RWPE1 (cell line): Measurements from ENCODE around the gene SOX14.

ENCODE experiments used
- CTCF ChIA-PET: fragments of 350-600 bp; sonication (Branson Sonifier 250); formaldehyde crosslinking; extraction: SDS; loops from one replicate; lab custom pipeline; 2021; lab: Yijun Ruan, JAX
- POLR2A ChIA-PET: fragments of 400-600 bp; formaldehyde crosslinking; extraction: SDS; loops from one replicate; lab custom pipeline; 2020; ENCODE audit warnings: antibody characterized with exemption; ENCODE audit not compliant: low non-redundant PET; lab: Yijun Ruan, JAX
- DNase-seq: peaks from one replicate; pipeline ENCODE4 v3.0.0; 2012; ENCODE audit warnings: low spot score
- H3K27ac ChIP-seq: fragments of 450-650 bp; 2 replicates; pipeline ENCODE4 v1.5.1; 2017
- TF ChIP-seq, protein P1 (sequence below): fragments of 450-650 bp; conservative IDR thresholded peaks from 2 replicates; pipeline ENCODE4 v1.5.1; 2017; ENCODE audit warnings: low read depth, mild to moderate bottlenecking

Gene SOX14

GRCh38 chr3:137770835-137771399 is 6.8 kb downstream of the SOX14 start:
- ChIA-PET CTCF (interaction anchor here (0.6 kb wide), 1 partner anchor 36 kb away, joined by 3 read pairs; no protein-coding TSS in a partner anchor), POLR2A (no interaction called here)
- H3K27ac ChIP-seq = no peak overlapping the region
- DNase-seq = no peak
- TF ChIP-seq, protein P1, sequence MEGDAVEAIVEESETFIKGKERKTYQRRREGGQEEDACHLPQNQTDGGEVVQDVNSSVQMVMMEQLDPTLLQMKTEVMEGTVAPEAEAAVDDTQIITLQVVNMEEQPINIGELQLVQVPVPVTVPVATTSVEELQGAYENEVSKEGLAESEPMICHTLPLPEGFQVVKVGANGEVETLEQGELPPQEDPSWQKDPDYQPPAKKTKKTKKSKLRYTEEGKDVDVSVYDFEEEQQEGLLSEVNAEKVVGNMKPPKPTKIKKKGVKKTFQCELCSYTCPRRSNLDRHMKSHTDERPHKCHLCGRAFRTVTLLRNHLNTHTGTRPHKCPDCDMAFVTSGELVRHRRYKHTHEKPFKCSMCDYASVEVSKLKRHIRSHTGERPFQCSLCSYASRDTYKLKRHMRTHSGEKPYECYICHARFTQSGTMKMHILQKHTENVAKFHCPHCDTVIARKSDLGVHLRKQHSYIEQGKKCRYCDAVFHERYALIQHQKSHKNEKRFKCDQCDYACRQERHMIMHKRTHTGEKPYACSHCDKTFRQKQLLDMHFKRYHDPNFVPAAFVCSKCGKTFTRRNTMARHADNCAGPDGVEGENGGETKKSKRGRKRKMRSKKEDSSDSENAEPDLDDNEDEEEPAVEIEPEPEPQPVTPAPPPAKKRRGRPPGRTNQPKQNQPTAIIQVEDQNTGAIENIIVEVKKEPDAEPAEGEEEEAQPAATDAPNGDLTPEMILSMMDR = no peak

DNA sequence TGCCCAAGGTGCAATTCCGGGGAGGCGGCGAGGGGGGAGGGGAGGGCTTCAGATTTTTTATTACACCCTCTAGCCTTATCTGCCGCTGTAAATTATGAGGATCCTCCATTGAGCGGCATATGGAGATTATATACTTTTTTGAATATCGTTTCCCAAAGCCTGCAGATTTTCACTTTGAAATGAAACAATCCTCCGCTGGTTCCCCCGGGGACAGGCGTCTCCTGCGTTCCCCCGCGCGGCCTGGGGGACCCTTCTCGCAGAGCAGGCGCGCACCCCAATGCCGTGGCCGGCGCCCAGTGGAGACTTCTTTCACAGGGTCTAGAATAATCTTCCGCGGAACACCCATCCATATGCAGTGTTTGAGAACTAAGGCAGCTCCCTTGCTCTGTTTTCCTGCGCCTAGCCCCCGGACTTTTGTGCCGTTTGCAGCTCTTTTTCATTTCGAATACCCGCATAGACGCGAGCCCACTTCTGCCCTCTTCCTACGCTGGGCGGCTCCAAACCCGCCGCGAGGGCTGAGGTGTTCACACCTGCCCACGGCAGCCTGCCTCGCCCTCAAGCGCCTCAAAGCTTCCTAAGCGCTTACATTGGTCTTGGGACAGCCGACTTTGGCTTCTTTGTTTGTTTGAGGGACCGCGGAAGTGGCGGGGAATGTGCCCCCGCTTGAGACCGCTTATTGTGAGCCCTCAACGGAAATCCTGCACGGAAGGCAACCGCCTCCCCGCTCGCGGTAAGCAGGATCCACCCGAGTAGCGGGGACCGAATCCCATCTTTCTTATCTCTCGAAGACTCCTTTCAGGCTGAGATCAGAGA is 7.5 kb downstream of the SOX14 start:
- no peak overlapping the region for H3K27ac ChIP-seq
- no peak for DNase-seq
- ChIA-PET CTCF (interaction anchor here (0.6 kb wide), 1 partner anchor 37 kb away, joined by 3 read pairs; no protein-coding TSS in a partner anchor), POLR2A (no interaction called here)
- TF ChIP-seq, protein P1 = no peak

DNA sequence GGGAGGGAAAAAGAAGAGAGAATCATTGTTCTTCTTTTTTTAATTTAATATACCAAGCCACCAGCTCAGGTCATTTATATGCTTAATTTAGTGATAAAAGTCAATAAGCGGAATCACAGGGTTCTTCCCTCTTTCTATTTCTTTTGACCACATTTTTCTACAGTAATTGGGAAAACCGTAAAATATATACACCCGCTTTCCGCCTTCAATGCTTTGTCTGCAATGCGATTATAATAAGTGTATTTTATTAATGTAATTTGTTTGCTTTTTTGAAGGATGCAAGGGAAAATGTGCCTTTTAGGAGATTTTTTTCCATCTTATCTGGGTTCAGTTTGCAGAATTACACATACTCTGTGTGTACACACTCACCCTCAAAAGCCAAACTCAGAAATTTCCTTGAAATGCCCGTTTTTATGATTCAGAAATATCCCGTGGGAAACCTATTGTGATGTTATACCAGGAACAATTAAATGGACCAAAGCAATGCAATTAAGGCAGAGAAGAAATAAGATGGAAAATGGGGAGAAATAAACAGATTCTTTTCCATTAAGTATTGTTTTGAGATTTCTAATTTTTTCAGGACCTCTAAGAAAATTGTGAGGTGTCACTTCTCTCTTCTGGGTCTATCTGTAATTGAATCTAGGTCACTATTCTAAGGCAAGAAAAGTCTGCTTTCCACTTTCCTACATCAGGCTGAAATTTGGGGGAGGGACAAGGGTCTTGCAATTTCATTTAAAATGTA is 8.3 kb downstream of the SOX14 start:
- TF ChIP-seq, protein P1 = no peak
- ChIA-PET CTCF (no interaction called here), POLR2A (no interaction called here)
- no peak overlapping the region for H3K27ac ChIP-seq
- DNase-seq = no peak

GRCh38 chr3:137778941-137779340 is 14.8 kb downstream of the SOX14 start:
- H3K27ac ChIP-seq = no peak overlapping the region
- ChIA-PET POLR2A (no interaction called here), CTCF (no interaction called here)
- no peak for DNase-seq
- TF ChIP-seq, protein P1 = no peak

GRCh38 chr3:137787529-137787928 is 23.4 kb downstream of the SOX14 start:
- TF ChIP-seq, protein P1 = no peak
- no peak for DNase-seq
- no peak overlapping the region for H3K27ac ChIP-seq
- ChIA-PET CTCF (no interaction called here), POLR2A (no interaction called here)

DNA sequence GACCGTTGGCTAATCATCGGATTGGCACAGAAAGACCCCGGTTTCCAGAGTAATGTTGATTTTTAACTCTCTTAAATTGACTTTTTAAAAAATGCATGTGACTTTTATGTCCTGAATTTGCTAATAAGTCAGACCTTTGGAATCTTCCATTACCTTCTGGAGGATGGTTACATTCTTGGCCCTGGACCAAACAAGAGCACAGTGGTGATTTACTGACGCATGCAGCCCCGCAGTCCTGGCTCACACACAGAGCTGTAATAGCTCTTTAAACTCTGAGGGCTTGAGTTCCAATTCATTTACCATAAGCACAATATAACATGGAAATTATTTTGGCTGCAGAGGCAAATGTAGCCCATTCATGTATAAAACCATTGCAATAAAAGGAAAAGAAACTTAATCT is 25.1 kb downstream of the SOX14 start:
- CTCF ChIA-PET = no interaction called here
- POLR2A ChIA-PET = no interaction called here
- H3K27ac ChIP-seq = no peak overlapping the region
- no peak for DNase-seq
- TF ChIP-seq, protein P1 = no peak
